Measurements from ENCODE around the gene KANK4.

GRCh38 chr1:62221171-62221570 is 98.1 kb downstream of the KANK4 start:
- TF ChIP-seq CTCF (optimal IDR thresholded peaks at IDR 0.05 in 1 of 3, IDR thresholded peaks at IDR 0.05 in 1 of 3, conservative IDR thresholded peaks at IDR 0.05 in 1 of 3; ENCODE audit: extremely low read depth in 1 of 3, insufficient read depth in 2 of 3, low read length in 3 of 3) (no peak), EZH2 (IDR thresholded peaks at IDR 0.05; ENCODE audit: low read length) (no peak)

Data from keratinocyte (primary cell).